Activated CD8-positive, alpha-beta memory T cell treated with anti-CD3 and anti-CD28 coated beads, Interleukin-2, amount 50 U/mL, for 24 hours (primary cell): ENCODE data around the gene APBB2.
"Not testable (repeated sequence)": the region's sequence is repeated elsewhere in the genome, so short reads cannot be mapped to it uniquely, and the experiment has no call there.

Experiments
- DNase-seq: peaks from one replicate; pipeline ENCODE4 v3.0.0-alpha.2; 2020; ENCODE audit errors: extremely low read depth

APBB2 gene

DNA sequence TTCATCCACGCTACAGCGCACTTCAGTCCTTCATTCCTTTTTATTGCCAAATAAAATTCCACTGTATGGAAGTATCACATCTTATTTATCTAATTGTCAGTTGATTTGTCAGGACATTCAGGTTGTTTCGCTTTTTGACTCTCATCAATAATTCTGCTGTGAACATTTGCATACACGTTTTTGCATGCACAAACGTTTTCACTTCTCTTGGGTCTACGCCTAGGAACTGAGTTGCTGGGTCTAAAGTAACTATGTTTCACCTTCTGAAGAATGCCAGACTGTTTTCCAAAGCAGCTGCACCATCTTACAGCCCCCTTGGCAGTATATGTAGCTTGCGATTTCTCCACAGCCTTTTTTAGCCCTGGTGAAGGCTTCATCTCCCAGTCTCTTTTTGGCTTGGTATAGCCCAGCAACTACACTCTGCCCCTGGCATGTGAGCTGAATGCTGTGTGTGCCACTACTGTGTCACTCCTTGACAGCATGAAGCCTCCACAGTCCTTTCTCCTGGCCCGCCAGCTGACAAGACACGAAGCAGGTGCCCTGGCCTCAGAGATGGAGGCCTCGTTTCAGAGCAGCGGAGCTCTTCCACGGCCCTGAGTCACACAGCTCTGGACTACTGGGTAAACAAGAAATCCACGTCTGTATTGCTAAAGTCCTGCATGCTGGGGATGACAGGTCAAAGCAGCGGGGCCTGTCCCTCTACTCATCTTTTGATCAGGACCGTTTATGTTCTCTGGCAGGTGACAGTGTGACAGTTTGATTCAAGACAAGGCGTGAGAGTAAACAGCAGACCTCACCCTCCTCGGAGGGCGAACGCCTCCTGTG lies 389.1 kb downstream of the APBB2 start:
- no peak for DNase-seq

GRCh38 chr4:40822420-40823166 lies 391.7 kb downstream of the APBB2 start:
- DNase-seq, result no peak

DNA sequence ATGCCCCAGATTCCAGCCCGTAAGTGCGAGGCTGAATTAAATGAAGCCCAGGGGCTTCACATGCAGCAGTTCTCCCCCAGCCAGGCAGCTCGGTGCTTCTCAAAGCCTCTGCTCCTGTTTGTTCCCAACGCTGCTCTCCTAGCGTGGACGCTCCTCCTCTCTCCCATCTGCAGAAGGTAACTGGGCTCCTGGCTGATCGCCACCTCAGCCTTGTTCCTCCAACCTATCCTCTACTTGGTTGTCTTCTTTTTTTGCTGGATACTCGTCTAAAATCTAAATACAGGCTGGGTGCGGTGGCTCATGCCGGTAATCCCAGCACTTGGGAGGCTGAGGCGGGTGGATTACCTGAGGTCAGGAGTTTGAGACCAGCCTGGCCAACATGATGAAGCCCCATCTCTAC lies 394.2 kb downstream of the APBB2 start:
- no peak for DNase-seq

DNA sequence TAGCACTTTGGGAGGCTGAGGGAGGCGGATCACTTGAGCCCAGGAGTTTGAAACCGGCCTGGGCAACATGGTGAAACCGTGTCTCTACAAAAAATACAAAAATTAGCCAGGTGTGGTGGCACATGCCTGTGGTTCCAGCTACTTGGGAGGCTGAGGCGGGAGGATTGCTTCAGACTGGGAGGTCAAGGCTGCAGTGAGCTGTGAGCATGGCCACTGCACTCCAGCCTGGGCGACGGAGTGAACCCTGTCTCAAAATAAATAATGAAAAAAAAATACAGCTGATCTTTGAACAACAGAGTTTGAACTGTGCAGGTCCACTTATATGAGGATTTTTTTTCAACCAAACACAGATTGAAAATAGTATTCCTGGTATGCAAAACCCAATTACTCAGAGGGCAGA lies 397.2 kb downstream of the APBB2 start:
- DNase-seq, result not testable (repeated sequence)

DNA sequence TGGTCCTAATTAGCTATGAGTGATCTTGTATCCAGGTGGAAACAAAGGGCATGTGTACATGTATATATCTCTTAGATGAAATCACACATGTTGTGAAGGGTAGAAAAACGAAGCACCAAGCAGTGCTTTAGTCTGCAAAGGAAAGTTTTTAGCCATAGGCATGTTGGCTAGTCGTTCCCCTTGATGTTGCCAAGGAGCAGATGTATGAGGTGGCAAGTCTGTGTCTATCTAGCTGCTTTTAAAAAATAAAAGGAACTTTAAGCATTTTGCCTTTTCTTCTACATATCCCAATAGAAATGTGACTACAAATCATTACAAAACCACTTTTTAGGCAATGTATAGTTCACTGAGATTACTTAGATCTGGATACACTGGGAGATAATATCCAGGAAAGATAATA lies 401.5 kb downstream of the APBB2 start:
- DNase-seq, result no peak

DNA sequence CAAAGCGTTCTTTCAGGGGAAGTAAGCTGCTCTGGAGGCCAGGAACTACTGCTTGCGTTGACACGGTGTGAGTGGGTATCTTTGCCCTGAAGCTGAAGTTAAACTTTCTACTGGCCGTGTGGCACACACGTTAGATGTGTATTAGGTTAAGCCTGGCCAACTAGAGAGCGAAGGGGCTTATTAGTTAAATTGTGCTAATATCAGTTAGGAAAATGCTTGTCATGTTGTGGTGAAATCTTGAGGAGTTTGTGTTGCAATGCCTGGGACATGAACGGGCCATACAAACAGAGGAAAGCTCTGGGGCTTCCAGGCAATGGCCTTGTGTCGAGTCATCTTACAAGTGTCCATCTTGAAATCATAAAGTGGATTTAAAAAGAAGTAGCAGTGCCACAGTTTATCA lies 402.0 kb downstream of the APBB2 start:
- no peak for DNase-seq

- DNase-seq, result no peak
Observed at GRCh38 chr4:40811956-40812355, 402.4 kb downstream of the APBB2 start.

DNA sequence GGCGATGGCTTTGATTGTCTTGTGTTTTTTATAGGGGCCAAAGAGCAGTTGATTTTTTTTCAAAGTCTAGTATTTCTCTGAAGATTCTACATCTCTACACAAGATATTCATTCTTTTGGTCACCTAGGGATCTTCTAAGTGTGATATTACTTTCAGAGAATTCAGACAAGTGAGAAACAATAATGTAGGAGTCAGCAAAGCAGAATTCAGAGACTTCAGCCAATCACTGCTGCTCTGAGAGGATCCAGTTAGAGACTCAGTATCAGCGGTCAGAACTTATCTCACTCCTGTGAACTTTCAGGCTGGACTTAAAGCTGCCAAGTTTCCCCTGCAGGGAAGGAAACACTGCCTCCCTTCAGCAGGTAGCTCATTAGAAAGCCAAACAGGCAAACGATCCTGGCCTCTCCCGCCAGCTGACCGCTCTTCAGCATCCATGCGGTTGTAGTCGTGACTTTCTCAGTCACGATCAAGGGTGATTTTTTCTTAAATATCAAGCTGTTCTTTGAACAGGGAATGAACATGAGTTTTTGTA lies 405.4 kb downstream of the APBB2 start:
- DNase-seq, result no peak

GRCh38 chr4:40804598-40804997 lies 409.7 kb downstream of the APBB2 start:
- DNase-seq, result no peak

- no peak for DNase-seq
Observed at GRCh38 chr4:40800064-40800463, 414.3 kb downstream of the APBB2 start.

DNA sequence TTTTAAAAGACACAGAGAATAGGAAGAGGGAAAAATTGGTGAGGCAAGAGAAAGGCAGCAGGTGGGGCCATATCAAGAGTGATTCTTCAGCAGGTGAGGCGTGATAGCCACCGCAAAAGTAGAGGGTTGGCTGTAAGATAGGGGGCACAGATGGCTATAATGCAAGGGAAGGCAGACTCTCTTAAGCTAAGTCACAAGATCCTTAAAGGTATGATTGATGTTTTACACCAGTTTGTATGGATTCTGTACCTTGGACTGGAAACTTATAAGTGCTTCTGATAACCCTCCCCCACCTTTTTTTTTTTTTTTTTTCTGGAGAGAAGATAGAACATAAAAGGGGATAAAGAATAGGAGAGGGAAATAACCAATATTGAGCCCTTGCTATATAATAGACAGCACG lies 424.6 kb downstream of the APBB2 start:
- DNase-seq, result no peak

DNA sequence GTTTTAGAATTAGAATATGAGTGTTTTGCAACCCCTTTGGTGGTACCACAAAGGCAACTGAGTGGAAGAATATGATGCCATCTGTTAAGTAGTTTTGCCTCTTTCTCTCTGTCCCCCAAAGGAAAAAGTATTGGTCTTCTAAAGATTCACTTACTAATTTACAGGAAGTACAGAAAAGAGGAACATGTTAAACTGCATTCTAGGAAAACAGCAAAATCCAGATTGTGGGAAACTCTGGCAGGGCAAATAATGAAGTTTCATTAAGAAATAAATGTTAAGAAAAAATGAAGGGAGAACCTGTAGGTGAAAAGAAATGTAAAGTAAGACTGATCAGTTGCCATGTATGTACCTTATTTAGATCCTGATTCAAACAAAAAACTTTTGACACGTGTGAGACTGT lies 425.3 kb downstream of the APBB2 start:
- no peak for DNase-seq

- no peak for DNase-seq
Observed at GRCh38 chr4:40788331-40788730, 426.0 kb downstream of the APBB2 start.

DNA sequence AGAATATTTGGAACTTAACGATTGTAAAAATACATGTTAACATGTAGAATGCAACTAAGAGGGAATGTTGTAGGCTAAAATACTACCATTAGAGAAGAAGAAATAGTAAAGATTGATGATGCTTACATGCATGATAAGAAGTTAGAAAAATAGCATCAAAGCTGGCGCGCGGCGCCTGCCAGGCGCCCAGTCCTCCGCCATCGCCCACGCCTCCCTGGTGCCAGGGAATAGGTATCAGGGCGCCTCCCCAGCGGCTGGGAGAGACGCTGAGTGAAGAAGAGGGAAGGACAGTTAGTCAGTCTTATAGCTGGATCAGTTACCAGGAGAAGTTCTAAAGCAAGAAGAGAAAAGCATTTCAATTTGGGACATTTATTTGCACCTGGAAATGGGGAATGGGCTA lies 428.6 kb downstream of the APBB2 start:
- DNase-seq, result no peak

DNA sequence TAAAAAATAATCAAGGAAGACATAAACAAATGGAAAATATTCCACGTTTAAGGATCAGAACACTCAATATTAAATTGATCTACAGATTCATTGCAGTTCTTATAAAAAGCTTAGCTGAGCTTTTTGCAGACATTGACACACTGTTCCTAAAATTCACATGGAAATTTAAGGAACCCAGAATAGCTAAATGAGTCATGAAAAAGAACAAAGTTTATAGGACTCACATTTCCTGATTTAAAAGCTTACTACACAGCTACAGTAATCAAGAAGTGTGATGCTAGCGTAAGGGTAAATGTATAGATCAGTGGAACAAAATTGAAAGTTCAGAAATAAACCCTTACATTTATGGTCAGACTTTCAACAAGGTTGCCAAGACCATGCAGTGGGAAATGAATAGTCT lies 431.5 kb downstream of the APBB2 start:
- DNase-seq, result no peak

DNA sequence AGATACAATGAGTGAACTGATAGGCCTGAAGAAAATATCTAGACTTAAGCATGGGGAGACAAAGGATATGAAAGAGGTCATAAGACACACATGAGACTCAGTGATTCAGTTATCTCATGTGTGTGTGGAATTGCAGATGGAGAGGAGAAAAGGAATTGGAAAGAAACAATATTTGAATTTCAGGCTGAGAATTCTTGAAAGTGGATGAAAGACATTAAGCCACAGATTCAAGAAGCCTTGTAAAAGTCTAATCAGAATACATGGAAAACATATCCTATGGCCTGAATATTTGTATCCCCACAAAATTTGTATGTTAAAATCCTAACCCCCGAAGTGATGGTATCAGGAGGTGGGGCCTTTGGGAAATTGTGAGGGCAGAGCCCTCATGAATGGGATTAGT lies 436.3 kb downstream of the APBB2 start:
- no peak for DNase-seq

- no peak for DNase-seq
Observed at GRCh38 chr4:40769266-40769665, 445.1 kb downstream of the APBB2 start.

GRCh38 chr4:40763228-40763716 lies 451.1 kb downstream of the APBB2 start:
- DNase-seq, result peak; percentile 17
